ENCODE results near the gene NOL4L. TPM values are rescaled to one million over a fixed set of nuclear protein-coding genes. Genes with fewer than 3 reads are reported as not detected.

The NOL4L gene
- total and polyA plus RNA-seq, 2 donors (not counting 3 experiments of a cell fraction or from before 2014, with no cell fraction given), result 55.2 to 79.6 TPM

DNA sequence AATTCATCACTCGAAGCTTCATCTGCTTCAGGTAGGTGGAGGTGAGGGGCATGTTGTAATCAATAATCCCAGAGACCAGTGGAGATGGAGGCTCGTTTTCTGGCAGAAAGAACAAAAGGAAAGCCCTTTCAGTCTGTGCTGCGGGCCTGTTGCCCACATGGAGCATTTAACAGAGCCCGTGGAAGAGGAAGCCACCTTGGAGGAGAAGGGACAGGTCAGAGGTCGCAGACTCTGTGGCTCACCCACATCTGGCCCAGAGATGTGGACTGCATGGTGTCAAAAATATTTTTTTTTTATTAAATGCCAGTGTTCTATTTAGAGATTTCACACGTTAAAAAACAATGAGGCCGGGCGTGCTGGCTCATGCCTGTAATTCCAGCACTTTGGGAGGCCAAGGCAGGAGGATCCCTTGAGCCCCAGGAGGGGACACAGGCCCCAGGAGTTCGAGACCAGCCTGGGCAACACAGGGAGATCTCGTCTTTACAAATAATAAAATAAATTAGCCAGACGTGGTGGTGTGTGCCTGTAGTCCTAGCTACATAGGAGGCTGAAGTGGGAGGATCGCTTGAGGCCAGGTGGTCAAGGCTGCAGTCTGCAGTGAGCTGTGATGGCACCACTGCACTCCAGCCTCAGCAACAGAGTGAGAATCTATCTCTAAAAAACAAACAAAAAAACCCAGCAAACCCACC lies 73.6 kb downstream of the NOL4L start:
- Histone ChIP-seq H3K27ac (ENCODE audit: insufficient read depth, low read depth, low read length) (no peak overlapping the region), H3K4me1 (ENCODE audit: control insufficient read depth, extremely low read depth, insufficient read depth, low read length) (peaks cover 28% of the 10 kb centered on the region), H3K9me3 (replicated peaks; ENCODE audit: control insufficient read depth, insufficient read depth, low read length) (no peaks in the 10 kb centered on the region), H3K4me3 (replicated peaks in 1 of 3; ENCODE audit: insufficient read depth in 1 of 3, low read depth in 1 of 3, low read length in 3 of 3) (no peak overlapping the region), H3K9me1 (replicated peaks; ENCODE audit: control insufficient read depth, extremely low read depth, insufficient read depth, low read length) (no peaks in the 10 kb centered on the region), H3K27me3 (ENCODE audit: control insufficient read depth in 2 of 2, insufficient read depth in 2 of 2, low read length in 2 of 2) (no peaks in the 10 kb centered on the region), H4K20me1 (replicated peaks; ENCODE audit: control insufficient read depth, extremely low read depth, insufficient read depth, low read length) (no peaks in the 10 kb centered on the region), H3K9ac (replicated peaks; ENCODE audit: extremely low read depth, insufficient read depth, low read length) (no peak overlapping the region), H3K36me3 (ENCODE audit: control insufficient read depth in 2 of 2, extremely low read depth in 1 of 2, insufficient read depth in 2 of 2, low read length in 2 of 2) (no peaks in the 10 kb centered on the region), H2AFZ (ENCODE audit: low read depth, low read length) (peak overlapping the region; percentile 13), H3K79me2 (ENCODE audit: control insufficient read depth, insufficient read depth, low read length) (no peaks in the 10 kb centered on the region), H3K4me2 (ENCODE audit: insufficient read depth, low read length) (no peak overlapping the region)
- dilution Hi-C loops (cut with MboI; ENCODE audit: extremely low pct_ligation_motif_present, low sequenced_read_pairs) (no loop called here), intact Hi-C loops (cut with micrococcal nuclease) (no loop called here)
- FAIRE-seq (no peak), DNase-seq (ENCODE audit: low read depth, low spot score) (no peak)
- TF ChIP-seq MYC (IDR thresholded peaks at IDR 0.05; ENCODE audit: low read depth, low read length) (no peak), FOS (IDR thresholded peaks at IDR 0.05; ENCODE audit: borderline replicate concordance, insufficient read depth, low read length) (no peak), POLR2AphosphoS5 (IDR thresholded peaks at IDR 0.05; ENCODE audit: insufficient read depth, low read depth, low read length) (no peak), EZH2 (IDR thresholded peaks at IDR 0.05; ENCODE audit: borderline replicate concordance, low read depth, low read length, severe bottlenecking) (no peak), JUN (IDR thresholded peaks at IDR 0.05; ENCODE audit: borderline replicate concordance, insufficient read depth, insufficient read length, low read depth) (no peak), POLR2A (IDR thresholded peaks at IDR 0.05; ENCODE audit: low read depth, low read length) (no peak), GATA2 (IDR thresholded peaks at IDR 0.05; ENCODE audit: insufficient read depth, insufficient read length, low read depth, low read length) (no peak)
- TF ChIP-seq, protein P1, sequence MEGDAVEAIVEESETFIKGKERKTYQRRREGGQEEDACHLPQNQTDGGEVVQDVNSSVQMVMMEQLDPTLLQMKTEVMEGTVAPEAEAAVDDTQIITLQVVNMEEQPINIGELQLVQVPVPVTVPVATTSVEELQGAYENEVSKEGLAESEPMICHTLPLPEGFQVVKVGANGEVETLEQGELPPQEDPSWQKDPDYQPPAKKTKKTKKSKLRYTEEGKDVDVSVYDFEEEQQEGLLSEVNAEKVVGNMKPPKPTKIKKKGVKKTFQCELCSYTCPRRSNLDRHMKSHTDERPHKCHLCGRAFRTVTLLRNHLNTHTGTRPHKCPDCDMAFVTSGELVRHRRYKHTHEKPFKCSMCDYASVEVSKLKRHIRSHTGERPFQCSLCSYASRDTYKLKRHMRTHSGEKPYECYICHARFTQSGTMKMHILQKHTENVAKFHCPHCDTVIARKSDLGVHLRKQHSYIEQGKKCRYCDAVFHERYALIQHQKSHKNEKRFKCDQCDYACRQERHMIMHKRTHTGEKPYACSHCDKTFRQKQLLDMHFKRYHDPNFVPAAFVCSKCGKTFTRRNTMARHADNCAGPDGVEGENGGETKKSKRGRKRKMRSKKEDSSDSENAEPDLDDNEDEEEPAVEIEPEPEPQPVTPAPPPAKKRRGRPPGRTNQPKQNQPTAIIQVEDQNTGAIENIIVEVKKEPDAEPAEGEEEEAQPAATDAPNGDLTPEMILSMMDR (IDR thresholded peaks at IDR 0.05; ENCODE audit: extremely low read depth in 1 of 2, insufficient read depth in 1 of 2, low read depth in 1 of 2, low read length in 2 of 2), result no peak
- TF ChIP-seq, protein P2, sequence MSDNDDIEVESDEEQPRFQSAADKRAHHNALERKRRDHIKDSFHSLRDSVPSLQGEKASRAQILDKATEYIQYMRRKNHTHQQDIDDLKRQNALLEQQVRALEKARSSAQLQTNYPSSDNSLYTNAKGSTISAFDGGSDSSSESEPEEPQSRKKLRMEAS (IDR thresholded peaks at IDR 0.05; ENCODE audit: insufficient read depth, insufficient read length), result no peak
- POLR2A ChIA-PET, result no interaction called here
- no TSS peak for BruUV-seq (replicated peaks)
- CTCF ChIA-PET, result interaction anchor here (1.0 to 1.2 kb wide), 2 partner anchors 14 to 141 kb away, joined by 3 to 4 read pairs; no protein-coding TSS in a partner anchor

Data from endothelial cell of umbilical vein (primary cell).